KMS-11 (cell line): Measurements from ENCODE around the gene UBE2H.

ENCODE experiments used
- H2AFZ ChIP-seq: fragments of 200-600 bp; sonication (generic); 2 replicates; pipeline ENCODE4 v1.6.1; 2016; ENCODE audit warnings: antibody characterized with exemption, mixed run types, low read depth
- H3K27ac ChIP-seq: fragments of 200-600 bp; sonication (generic); 2 replicates; pipeline ENCODE4 v1.6.1; 2016; ENCODE audit warnings: mild to moderate bottlenecking, mixed run types
- H3K27me3 ChIP-seq: fragments of 200-600 bp; sonication (generic); 2 replicates; pipeline ENCODE4 v1.6.1; 2017; ENCODE audit warnings: mild to moderate bottlenecking, low read depth, mixed run types, moderate library complexity; ENCODE audit not compliant: insufficient read depth
- H3K36me3 ChIP-seq: fragments of 200-600 bp; sonication (generic); 2 replicates; pipeline ENCODE4 v1.6.1; 2017; ENCODE audit warnings: mild to moderate bottlenecking, mixed run types; ENCODE audit not compliant: insufficient read depth
- H3K4me1 ChIP-seq: fragments of 200-600 bp; sonication (generic); 2 replicates; pipeline ENCODE4 v1.6.1; 2016; ENCODE audit warnings: mild to moderate bottlenecking, low read depth, mixed run types; ENCODE audit not compliant: poor library complexity, severe bottlenecking
- H3K4me2 ChIP-seq: fragments of 200-600 bp; sonication (generic); 2 replicates; pipeline ENCODE4 v1.7.0; 2016; ENCODE audit warnings: mild to moderate bottlenecking, mixed run types
- H3K4me3 ChIP-seq: fragments of 200-600 bp; sonication (generic); IDR thresholded peaks from 2 replicates; pipeline ENCODE4 v1.6.1; 2017; ENCODE audit warnings: low read depth, low read length, mixed read lengths; ENCODE audit not compliant: insufficient read depth
- H3K79me2 ChIP-seq: fragments of 200-600 bp; sonication (generic); 2 replicates; pipeline ENCODE4 v1.6.1; 2016; ENCODE audit warnings: low read depth, mixed run types; ENCODE audit not compliant: insufficient read depth
- H3K9ac ChIP-seq: fragments of 200-600 bp; sonication (generic); 2 replicates; pipeline ENCODE4 v1.6.1; 2016; ENCODE audit warnings: mild to moderate bottlenecking, mixed run types
- H4K20me1 ChIP-seq: fragments of 200-600 bp; sonication (generic); 2 replicates; pipeline ENCODE4 v1.6.1; 2016; ENCODE audit warnings: mild to moderate bottlenecking, mixed run types; ENCODE audit not compliant: insufficient read depth
- TF ChIP-seq, protein P1 (sequence below): fragments of 200-600 bp; sonication (generic); conservative IDR thresholded peaks from 2 replicates; pipeline ENCODE4 v1.6.1; 2017; ENCODE audit warnings: low read depth, mild to moderate bottlenecking, antibody characterized with exemption, low read length, moderate library complexity, mixed read lengths

Gene UBE2H

DNA sequence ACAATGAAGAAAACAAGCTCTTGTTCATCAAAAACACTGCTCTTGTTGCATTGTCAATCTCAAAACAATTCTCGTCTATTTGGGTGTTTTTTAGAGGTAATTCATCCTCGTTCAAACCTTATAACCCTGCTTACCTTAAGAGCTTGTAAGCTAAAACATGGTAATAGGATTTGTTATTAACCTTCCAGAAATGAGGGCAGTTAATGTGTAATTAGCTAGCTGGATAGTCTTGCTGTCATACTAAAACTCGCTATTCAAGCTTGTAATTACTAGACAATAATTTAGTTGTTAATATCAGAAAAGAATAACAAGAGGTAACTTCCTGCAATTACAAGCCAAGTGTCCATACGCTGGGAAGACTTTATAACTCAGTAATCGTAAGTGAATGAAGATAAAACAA lies 101.6 kb downstream of the UBE2H start:
- no peak overlapping the region for H3K27ac ChIP-seq
- no peak overlapping the region for H3K4me2 ChIP-seq
- H3K9ac ChIP-seq = no peak overlapping the region
- H3K4me3 ChIP-seq = no peak overlapping the region
- H2AFZ ChIP-seq = no peak overlapping the region
- no peaks in the 10 kb centered on the region for H3K27me3 ChIP-seq
- peaks cover 2% of the 10 kb centered on the region; the same call in 1 of the 2 replicates for H3K79me2 ChIP-seq
- peaks cover 14% of the 10 kb centered on the region for H3K4me1 ChIP-seq
- no peaks in the 10 kb centered on the region; the same call in 1 of the 2 replicates for H4K20me1 ChIP-seq
- no peaks in the 10 kb centered on the region for H3K36me3 ChIP-seq
- TF ChIP-seq, protein P1, sequence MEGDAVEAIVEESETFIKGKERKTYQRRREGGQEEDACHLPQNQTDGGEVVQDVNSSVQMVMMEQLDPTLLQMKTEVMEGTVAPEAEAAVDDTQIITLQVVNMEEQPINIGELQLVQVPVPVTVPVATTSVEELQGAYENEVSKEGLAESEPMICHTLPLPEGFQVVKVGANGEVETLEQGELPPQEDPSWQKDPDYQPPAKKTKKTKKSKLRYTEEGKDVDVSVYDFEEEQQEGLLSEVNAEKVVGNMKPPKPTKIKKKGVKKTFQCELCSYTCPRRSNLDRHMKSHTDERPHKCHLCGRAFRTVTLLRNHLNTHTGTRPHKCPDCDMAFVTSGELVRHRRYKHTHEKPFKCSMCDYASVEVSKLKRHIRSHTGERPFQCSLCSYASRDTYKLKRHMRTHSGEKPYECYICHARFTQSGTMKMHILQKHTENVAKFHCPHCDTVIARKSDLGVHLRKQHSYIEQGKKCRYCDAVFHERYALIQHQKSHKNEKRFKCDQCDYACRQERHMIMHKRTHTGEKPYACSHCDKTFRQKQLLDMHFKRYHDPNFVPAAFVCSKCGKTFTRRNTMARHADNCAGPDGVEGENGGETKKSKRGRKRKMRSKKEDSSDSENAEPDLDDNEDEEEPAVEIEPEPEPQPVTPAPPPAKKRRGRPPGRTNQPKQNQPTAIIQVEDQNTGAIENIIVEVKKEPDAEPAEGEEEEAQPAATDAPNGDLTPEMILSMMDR = no peak

DNA sequence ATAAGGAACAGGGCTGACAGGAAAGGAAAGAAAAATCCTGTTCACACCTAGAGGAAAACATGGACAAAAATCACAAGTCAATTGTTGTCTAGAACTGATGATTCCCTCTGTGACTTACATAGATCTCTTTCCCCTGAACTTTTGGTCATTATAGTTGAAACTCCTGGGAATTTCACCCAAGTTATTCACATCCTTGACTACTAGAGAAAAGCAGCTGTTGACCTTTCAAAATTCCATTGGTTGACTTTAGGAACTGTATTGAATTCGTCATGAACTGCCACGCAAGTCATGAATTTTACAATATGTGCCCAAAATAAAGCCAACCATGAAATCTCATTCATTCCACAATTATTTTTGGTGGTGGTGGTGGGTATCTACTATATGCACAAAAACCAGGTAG lies 104.3 kb downstream of the UBE2H start:
- no peaks in the 10 kb centered on the region; the same call in 1 of the 2 replicates for H4K20me1 ChIP-seq
- peaks cover 40% of the 10 kb centered on the region for H3K4me1 ChIP-seq
- H3K36me3 ChIP-seq = no peaks in the 10 kb centered on the region
- no peaks in the 10 kb centered on the region for H3K27me3 ChIP-seq
- no peak overlapping the region for H3K4me3 ChIP-seq
- no peak overlapping the region for H3K9ac ChIP-seq
- H3K4me2 ChIP-seq = no peak overlapping the region
- H3K27ac ChIP-seq = no peak overlapping the region
- no peak overlapping the region for H2AFZ ChIP-seq
- peaks cover 3% of the 10 kb centered on the region; the same call in 1 of the 2 replicates for H3K79me2 ChIP-seq
- TF ChIP-seq, protein P1 = no peak

DNA sequence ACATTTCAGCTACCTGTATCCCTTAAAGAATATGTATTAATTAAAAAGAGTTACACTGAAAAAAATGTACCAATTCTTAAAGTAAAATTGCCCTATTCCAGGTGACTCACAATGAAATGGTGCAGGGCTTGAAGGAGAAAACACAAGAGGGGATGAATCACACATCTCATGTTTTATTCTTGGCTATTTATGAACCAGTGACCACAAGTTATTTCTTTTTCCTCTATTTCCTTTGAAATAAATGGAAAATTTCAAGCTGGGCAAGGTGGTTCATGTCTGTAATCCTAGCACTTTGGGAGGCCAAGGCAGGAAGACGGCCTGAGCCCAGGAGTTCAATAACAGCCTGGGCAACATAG lies 106.8 kb downstream of the UBE2H start:
- Histone ChIP-seq H3K27ac (no peak overlapping the region; the same call in 1 of the 2 replicates), H3K36me3 (no peaks in the 10 kb centered on the region), H4K20me1 (no peaks in the 10 kb centered on the region; the same call in 1 of the 2 replicates), H2AFZ (no peak overlapping the region), H3K4me2 (0 out of 2 replicates have a peak overlapping the region, but pooled peaks have one; percentile 1), H3K4me1 (peaks cover 40% of the 10 kb centered on the region), H3K4me3 (no peak overlapping the region), H3K79me2 (peaks cover 3% of the 10 kb centered on the region; the same call in 1 of the 2 replicates), H3K9ac (no peak overlapping the region), H3K27me3 (no peaks in the 10 kb centered on the region)
- TF ChIP-seq, protein P1 = no peak

DNA sequence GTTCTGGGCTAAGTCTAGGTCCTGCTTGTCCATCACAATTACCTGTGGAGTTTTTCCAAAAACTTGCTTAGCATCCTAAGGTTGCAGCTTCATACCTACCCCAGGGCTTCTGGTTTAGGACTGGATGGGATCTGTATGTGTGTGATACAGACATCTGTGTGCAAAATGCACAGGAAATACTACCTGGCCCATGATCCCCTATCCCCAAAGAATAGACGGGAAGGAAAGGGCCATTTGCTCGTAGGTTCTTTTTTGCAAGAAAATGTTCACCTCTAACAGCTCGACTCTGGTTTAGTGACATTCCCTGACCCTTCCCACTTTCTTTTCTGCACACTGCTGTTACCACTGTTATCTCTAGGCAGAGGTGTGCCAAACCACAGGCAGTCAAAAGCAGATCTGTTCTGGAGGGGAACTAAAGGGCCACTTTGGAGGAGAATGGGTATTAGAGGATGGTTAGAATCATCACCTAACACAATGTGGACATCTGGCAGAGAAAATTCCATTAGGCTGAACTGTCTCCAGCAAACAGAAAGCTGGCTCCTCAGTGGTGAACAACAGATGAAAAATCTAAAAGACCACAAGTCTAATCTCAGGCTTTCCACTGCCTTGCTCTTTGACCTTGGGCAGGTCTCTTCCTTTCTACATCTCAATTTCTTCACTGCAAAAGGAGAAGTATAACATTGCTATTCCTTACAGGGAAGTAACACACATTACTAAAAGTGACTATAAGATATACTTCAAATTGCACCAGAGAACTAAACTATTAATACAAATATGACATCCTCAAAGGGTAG lies 107.4 kb downstream of the UBE2H start:
- Histone ChIP-seq H3K27me3 (no peaks in the 10 kb centered on the region), H3K27ac (no peak overlapping the region; the same call in 1 of the 2 replicates), H3K4me3 (no peak overlapping the region), H3K79me2 (peaks cover 3% of the 10 kb centered on the region; the same call in 1 of the 2 replicates), H3K9ac (no peak overlapping the region), H3K4me2 (0 out of 2 replicates have a peak overlapping the region, but pooled peaks have one; percentile 1), H4K20me1 (no peaks in the 10 kb centered on the region; the same call in 1 of the 2 replicates), H2AFZ (no peak overlapping the region), H3K4me1 (peaks cover 40% of the 10 kb centered on the region), H3K36me3 (no peaks in the 10 kb centered on the region)
- TF ChIP-seq, protein P1 = no peak
